Nephron (organoid): Measurements from ENCODE around the gene SSBP3.

Source experiments
- H3K27ac Mint-ChIP-seq, 3 experiments: 2 replicates each; pipeline ENCODE4 v1.8.0; 2020; ENCODE audit warnings: mixed read lengths in 3 of 3, mild to moderate bottlenecking in 2 of 3, moderate library complexity in 1 of 3
- H3K27me3 Mint-ChIP-seq: 2 replicates; pipeline ENCODE4 v1.8.0; 2021; ENCODE audit warnings: low read depth, mild to moderate bottlenecking, moderate library complexity, mixed read lengths
- H3K36me3 Mint-ChIP-seq: 2 replicates; pipeline ENCODE4 v1.8.0; 2020; ENCODE audit warnings: low read depth, mixed read lengths
- H3K4me1 Mint-ChIP-seq: 2 replicates; pipeline ENCODE4 v1.8.0; 2020; ENCODE audit warnings: mixed read lengths
- H3K4me3 Mint-ChIP-seq, 3 experiments: 2 replicates each; pipeline ENCODE4 v1.8.0; 2020; ENCODE audit warnings: mild to moderate bottlenecking in 3 of 3, mixed read lengths in 3 of 3, moderate library complexity in 2 of 3
- H3K9me3 Mint-ChIP-seq: 2 replicates; pipeline ENCODE4 v1.8.0; 2020; ENCODE audit warnings: mixed read lengths
- CTCF ChIP-seq, 3 experiments: fragments of 200-600 bp; sonication (generic); IDR thresholded peaks; one replicate each; pipeline ENCODE4 v1.5.0; 2021; ENCODE audit warnings: antibody characterized with exemption in 3 of 3; ENCODE audit not compliant: unreplicated experiment in 3 of 3

Gene SSBP3

GRCh38 chr1:54199151-54199764 is 206.9 kb downstream of the SSBP3 start:
- no peak for TF ChIP-seq CTCF (IDR thresholded peaks at IDR 0.05; ENCODE audit: unreplicated experiment in 3 of 3)
- peak overlapping the region; percentile 89 to 91 (median 90) for H3K4me3 Mint-ChIP-seq
- peaks cover 30% of the 10 kb centered on the region for H3K4me1 Mint-ChIP-seq
- no peaks in the 10 kb centered on the region for H3K27me3 Mint-ChIP-seq
- no peaks in the 10 kb centered on the region for H3K9me3 Mint-ChIP-seq
- H3K27ac Mint-ChIP-seq: peak overlapping the region; percentile 71 to 88 (median 82)
- peaks cover 9% of the 10 kb centered on the region for H3K36me3 Mint-ChIP-seq

- Mint-ChIP-seq H3K36me3 (no peaks in the 10 kb centered on the region), H3K27ac (no peak overlapping the region), H3K4me1 (no peaks in the 10 kb centered on the region), H3K4me3 (no peak overlapping the region), H3K9me3 (no peaks in the 10 kb centered on the region), H3K27me3 (no peaks in the 10 kb centered on the region)
- no peak for TF ChIP-seq CTCF (IDR thresholded peaks at IDR 0.05; ENCODE audit: unreplicated experiment in 3 of 3)
These were observed 212.7 kb downstream of the SSBP3 start for GRCh38 chr1:54193453-54193852.

- H3K4me3 Mint-ChIP-seq: no peak overlapping the region
- peaks cover 9% of the 10 kb centered on the region for H3K36me3 Mint-ChIP-seq
- no peaks in the 10 kb centered on the region for H3K4me1 Mint-ChIP-seq
- no peaks in the 10 kb centered on the region for H3K27me3 Mint-ChIP-seq
- no peak for TF ChIP-seq CTCF (IDR thresholded peaks at IDR 0.05; ENCODE audit: unreplicated experiment in 3 of 3)
- H3K9me3 Mint-ChIP-seq: no peaks in the 10 kb centered on the region
- H3K27ac Mint-ChIP-seq: no peak overlapping the region
These were observed 214.7 kb downstream of the SSBP3 start for GRCh38 chr1:54191525-54191924.

GRCh38 chr1:54190526-54190925 is 215.7 kb downstream of the SSBP3 start:
- Mint-ChIP-seq H3K9me3 (no peaks in the 10 kb centered on the region), H3K4me1 (no peaks in the 10 kb centered on the region), H3K27ac (no peak overlapping the region), H3K27me3 (no peaks in the 10 kb centered on the region), H3K36me3 (peaks cover 15% of the 10 kb centered on the region), H3K4me3 (no peak overlapping the region)
- no peak for TF ChIP-seq CTCF (IDR thresholded peaks at IDR 0.05; ENCODE audit: unreplicated experiment in 3 of 3)

GRCh38 chr1:54188291-54188690 is 217.9 kb downstream of the SSBP3 start:
- no peaks in the 10 kb centered on the region for H3K4me1 Mint-ChIP-seq
- no peak overlapping the region for H3K27ac Mint-ChIP-seq
- H3K36me3 Mint-ChIP-seq: peaks cover 16% of the 10 kb centered on the region
- no peak for TF ChIP-seq CTCF (IDR thresholded peaks at IDR 0.05; ENCODE audit: unreplicated experiment in 3 of 3)
- H3K27me3 Mint-ChIP-seq: no peaks in the 10 kb centered on the region
- no peaks in the 10 kb centered on the region for H3K9me3 Mint-ChIP-seq
- H3K4me3 Mint-ChIP-seq: no peak overlapping the region

- peaks cover 21% of the 10 kb centered on the region for H3K36me3 Mint-ChIP-seq
- H3K4me1 Mint-ChIP-seq: peaks cover 2% of the 10 kb centered on the region
- no peak for TF ChIP-seq CTCF (IDR thresholded peaks at IDR 0.05; ENCODE audit: unreplicated experiment in 3 of 3)
- no peaks in the 10 kb centered on the region for H3K27me3 Mint-ChIP-seq
- H3K4me3 Mint-ChIP-seq: no peak overlapping the region
- no peaks in the 10 kb centered on the region for H3K9me3 Mint-ChIP-seq
- no peak overlapping the region for H3K27ac Mint-ChIP-seq
These were observed 220.1 kb downstream of the SSBP3 start for GRCh38 chr1:54186056-54186455.
